ENCODE results near the gene P3H2.

- TF ChIP-seq CTCF (IDR thresholded peaks at IDR 0.05) (no peak), POLR2AphosphoS5 (IDR thresholded peaks at IDR 0.05; ENCODE audit: low read depth, low read length) (no peak)
Observed at GRCh38 chr3:190053919-190054672, 66.6 kb downstream of the P3H2 start.

All from Panc1 (cell line).